SK-N-SH treated with all-trans-retinoic acid at 6 μM for 48 hours (cell line): ENCODE results near the gene TTC32.

Source experiments
- BACH2 ChIP-seq: fragments of 250-450 bp; sonication (Bioruptor Pico); IDR thresholded peaks from 2 replicates; pipeline ENCODE4 v1.9.0; 2021; ENCODE audit warnings: mild to moderate bottlenecking, borderline replicate concordance
- RARB ChIP-seq: fragments of 250-450 bp; sonication (Bioruptor Pico); IDR thresholded peaks from 2 replicates; pipeline ENCODE4 v1.8.0; 2021; ENCODE audit warnings: mild to moderate bottlenecking, moderate library complexity
- ZC3H10 ChIP-seq: fragments of 250-450 bp; sonication (Bioruptor Pico); IDR thresholded peaks from 2 replicates; pipeline ENCODE4 v1.5.1; 2021; ENCODE audit warnings: mild to moderate bottlenecking, moderate library complexity
- ZFP3 ChIP-seq: fragments of 250-450 bp; sonication (Bioruptor Pico); IDR thresholded peaks from 2 replicates; pipeline ENCODE4 v1.5.0; 2020; ENCODE audit warnings: mild to moderate bottlenecking, moderate library complexity

GRCh38 chr2:19851116-19851695 lies 50.6 kb downstream of the TTC32 start:
- TF ChIP-seq ZFP3 (CRISPR knock-in tag) (no peak), ZC3H10 (CRISPR knock-in tag) (no peak), BACH2 (CRISPR knock-in tag) (no peak), RARB (no peak)
